IMR-90 (cell line): ENCODE measurements around the gene C6orf52. TPM values are rescaled to one million over a fixed set of nuclear protein-coding genes. Genes with fewer than 3 reads are reported as not detected.
A peak's percentile ranks its signal among the peaks of the same experiment; 100 is the strongest.

ENCODE experiments used
- ATAC-seq: fragments of 200-7000 bp; cut with Tn5 transposase; 2 replicates; pipeline ENCODE4 v1.9.1; 2020; ENCODE audit warnings: low read depth, mild to moderate bottlenecking, moderate library complexity
- BruUV-seq: library from RNA; stranded (reverse); fragments of 400-500 nt; replicated peaks from 2 replicates; lab custom pipeline; 2021; lab: Mats Ljungman, UMichigan
- CTCF ChIA-PET: fragments of 300-600 bp; formaldehyde crosslinking; extraction: SDS; loops from one replicate; lab custom pipeline; 2021; ENCODE audit warnings: antibody characterized with exemption; lab: Yijun Ruan, JAX
- POLR2A ChIA-PET: fragments of 300-600 bp; sonication (Branson Sonifier 250); formaldehyde crosslinking; loops from one replicate; lab custom pipeline; 2022; ENCODE audit warnings: antibody characterized with exemption; ENCODE audit not compliant: unreplicated experiment; lab: Charles Lee
- DNase-seq: peaks from one replicate; pipeline ENCODE4 v3.0.0; 2013
- H2AFZ ChIP-seq: replicated peaks from 2 replicates; pipeline ENCODE3; 2013; ENCODE audit warnings: low read length, mild to moderate bottlenecking; ENCODE audit not compliant: poor library complexity
- H2AK5ac ChIP-seq: 2 replicates; pipeline ENCODE4 v1.6.1; 2013; ENCODE audit warnings: low read depth, low read length, inconsistent platforms
- H2AK9ac ChIP-seq: replicated peaks from 2 replicates; pipeline ENCODE3; 2013; ENCODE audit warnings: mild to moderate bottlenecking, low read depth, low read length, moderate library complexity; ENCODE audit not compliant: poor library complexity
- H2BK120ac ChIP-seq: 2 replicates; pipeline ENCODE4 v1.6.1; 2013; ENCODE audit warnings: low read depth, low read length, inconsistent platforms
- H2BK15ac ChIP-seq: 3 replicates; pipeline ENCODE4 v1.6.1; 2013; ENCODE audit warnings: low read depth, low read length, inconsistent platforms
- H2BK20ac ChIP-seq: 2 replicates; pipeline ENCODE4 v1.6.1; 2013; ENCODE audit warnings: low read depth, mild to moderate bottlenecking, inconsistent platforms, low read length, moderate library complexity
- H2BK5ac ChIP-seq: 2 replicates; pipeline ENCODE4 v1.6.1; 2013; ENCODE audit warnings: mild to moderate bottlenecking, low read depth, low read length, inconsistent platforms; ENCODE audit not compliant: poor library complexity, severe bottlenecking
- H3K14ac ChIP-seq: replicated peaks from 2 replicates; pipeline ENCODE4 v1.6.1; 2013; ENCODE audit warnings: low read depth, low read length, inconsistent platforms
- H3K18ac ChIP-seq: 2 replicates; pipeline ENCODE4 v1.6.1; 2013; ENCODE audit warnings: low read depth, low read length, control low read depth
- H3K23ac ChIP-seq: 2 replicates; pipeline ENCODE4 v1.6.1; 2013; ENCODE audit warnings: low read depth, low read length, inconsistent platforms
- H3K27ac ChIP-seq: 2 replicates; pipeline ENCODE4 v1.5.1; 2013; ENCODE audit warnings: mild to moderate bottlenecking, control low read depth, low read length; ENCODE audit not compliant: insufficient read depth
- H3K27me3 ChIP-seq: 2 replicates; pipeline ENCODE4 v1.6.1; 2013; ENCODE audit warnings: low read length; ENCODE audit not compliant: control insufficient read depth, insufficient read depth
- H3K36me3 ChIP-seq: 2 replicates; pipeline ENCODE4 v1.6.1; 2013; ENCODE audit warnings: low read length, mixed read lengths; ENCODE audit not compliant: control insufficient read depth, insufficient read depth
- H3K4ac ChIP-seq: 2 replicates; pipeline ENCODE4 v1.6.1; 2013; ENCODE audit warnings: low read depth, low read length, inconsistent platforms
- H3K4me1 ChIP-seq: 2 replicates; pipeline ENCODE4 v1.6.1; 2013; ENCODE audit warnings: low read length, mixed read lengths; ENCODE audit not compliant: control insufficient read depth, insufficient read depth
- H3K4me2 ChIP-seq: 2 replicates; pipeline ENCODE4 v1.6.1; 2013; ENCODE audit warnings: low read depth, mild to moderate bottlenecking, control low read depth, low read length, moderate library complexity
- H3K4me3 ChIP-seq: 2 replicates; pipeline ENCODE4 v1.5.1; 2013; ENCODE audit warnings: low read depth, mild to moderate bottlenecking, control low read depth, low read length, moderate library complexity; ENCODE audit not compliant: insufficient read depth
- H3K56ac ChIP-seq: 2 replicates; pipeline ENCODE4 v1.6.1; 2013; ENCODE audit warnings: low read length, inconsistent platforms; ENCODE audit not compliant: insufficient read depth; ENCODE audit errors: extremely low read depth
- H3K79me1 ChIP-seq, 2 experiments: 2 replicates each; pipeline ENCODE4 v1.6.1; 2013; ENCODE audit warnings: low read length in 2 of 2, inconsistent platforms in 1 of 2, low read depth in 1 of 2
- H3K9ac ChIP-seq: 2 replicates; pipeline ENCODE4 v1.6.1; 2013; ENCODE audit warnings: low read depth, low read length, control low read depth
- H3K9me1 ChIP-seq: 2 replicates; pipeline ENCODE4 v1.6.1; 2013; ENCODE audit warnings: low read length, inconsistent platforms; ENCODE audit not compliant: insufficient read depth
- H3K9me3 ChIP-seq: 2 replicates; pipeline ENCODE4 v1.6.1; 2013; ENCODE audit warnings: low read length; ENCODE audit not compliant: control insufficient read depth, insufficient read depth
- H4K20me1 ChIP-seq: 2 replicates; pipeline ENCODE4 v1.6.1; 2013; ENCODE audit warnings: low read length, inconsistent platforms; ENCODE audit not compliant: insufficient read depth
- H4K5ac ChIP-seq: 2 replicates; pipeline ENCODE4 v1.6.1; 2013; ENCODE audit warnings: mild to moderate bottlenecking, low read depth, low read length, control low read depth
- H4K8ac ChIP-seq, 2 experiments: 2 replicates each; pipeline ENCODE4 v1.6.1; 2013; ENCODE audit warnings: low read depth in 2 of 2, low read length in 2 of 2, control low read depth in 1 of 2, inconsistent platforms in 1 of 2
- H4K91ac ChIP-seq: 2 replicates; pipeline ENCODE4 v1.6.1; 2013; ENCODE audit warnings: low read depth, low read length, inconsistent platforms; ENCODE audit not compliant: insufficient read depth
- CEBPB ChIP-seq: IDR thresholded peaks from 2 replicates; pipeline ENCODE4 v1.6.1; 2012; ENCODE audit warnings: low read depth, low read length, improper control_type of control experiment
- MAZ ChIP-seq: IDR thresholded peaks from 2 replicates; pipeline ENCODE4 v1.6.1; 2012; ENCODE audit warnings: low read depth, mild to moderate bottlenecking, low read length, improper control_type of control experiment, moderate library complexity, borderline replicate concordance
- RCOR1 ChIP-seq: IDR thresholded peaks from 2 replicates; pipeline ENCODE4 v1.6.1; 2012; ENCODE audit warnings: mild to moderate bottlenecking, low read length, improper control_type of control experiment; ENCODE audit not compliant: insufficient replicate concordance
- WGBS, 2 experiments: methylation state at CpG; one replicate each; pipeline versions ENCODE4 v1.1.5 to v1.1.7; 2013; ENCODE audit warnings: missing lambda C conversion rate in 2 of 2; ENCODE audit not compliant: insufficient read length in 1 of 2; ENCODE audit errors: extremely low coverage in 2 of 2; 5-methylcytosine and 5-hydroxymethylcytosine counted together
- dilution Hi-C: fragments of 300-500 bp; cut with HindIII; formaldehyde crosslinking; loops from one replicate; pipeline ENCODE4 v1.14.3; 2018; ENCODE audit warnings: low sequenced_read_pairs; ENCODE audit not compliant: unreplicated experiment
- in situ Hi-C: fragments of 300-500 bp; cut with MboI; formaldehyde crosslinking; loops from 3 replicates; pipeline ENCODE4 v1.14.3; 2019; ENCODE audit warnings: low sequenced_read_pairs, inconsistent platforms, mixed read lengths
- intact Hi-C: fragments of 100-400 bp; cut with micrococcal nuclease; formaldehyde crosslinking; loops from 2 replicates; pipeline ENCODE4 v1.10.0; 2022
- polyA plus RNA-seq, 3 experiments: library from polyadenylated mRNA; depleted of rRNA; stranded (reverse); fragments of >200 nt; gene quantifications; 2 replicates each; pipeline ENCODE4 v1.2.3, GENCODE V29; 2012; ENCODE audit warnings: low replicate concordance in 1 of 3
- total RNA-seq: library from RNA; depleted of rRNA; stranded (reverse); fragments of >200 nt; gene quantifications from 2 replicates; pipeline ENCODE4 v1.2.3, GENCODE V29; 2012

The C6orf52 gene
- total and polyA plus RNA-seq, 2 of the 4 experiments (the other 2 are of a cell fraction) = 0.31 TPM; not detected in 1

DNA sequence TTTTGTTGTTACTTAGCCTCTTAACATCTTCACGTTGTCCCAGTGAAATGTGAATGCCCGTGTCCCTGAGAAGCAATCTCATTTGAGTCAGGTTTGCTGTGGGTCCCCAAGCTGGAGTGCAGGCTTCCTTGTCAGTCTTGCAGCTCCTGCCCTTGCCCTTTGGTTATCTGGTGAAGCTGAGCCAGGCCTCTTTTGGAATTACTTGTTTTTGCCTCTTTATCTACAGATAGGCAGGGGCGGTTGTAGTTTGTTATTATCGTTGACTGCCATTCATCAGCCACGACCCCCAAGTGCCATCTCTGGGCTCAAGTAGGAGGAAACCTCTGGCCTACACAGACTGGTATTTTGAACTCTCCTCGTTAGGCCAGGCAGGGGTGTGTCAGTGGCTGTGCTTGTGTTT is 30.6 kb upstream of the C6orf52 start:
- Histone ChIP-seq H3K9ac (no peak overlapping the region), H3K4me1 (peaks cover 6% of the 10 kb centered on the region), H4K20me1 (peaks cover 7% of the 10 kb centered on the region; the same call in 1 of the 2 replicates), H3K27ac (no peak overlapping the region), H2BK5ac (no peak overlapping the region), H3K9me3 (no peaks in the 10 kb centered on the region), H4K5ac (no peak overlapping the region), H3K36me3 (peaks cover 32% of the 10 kb centered on the region), H4K8ac (no peak overlapping the region), H2AK5ac (no peak overlapping the region), H3K23ac (0 out of 2 replicates have a peak overlapping the region, but pooled peaks have one; percentile 99), H4K91ac (no peak overlapping the region; the same call in 1 of the 2 replicates), H3K56ac (no peak overlapping the region), H2BK15ac (no peak overlapping the region), H2BK20ac (no peak overlapping the region), H2AK9ac (no peak overlapping the region), H2BK120ac (no peak overlapping the region), H3K9me1 (peaks cover 13% of the 10 kb centered on the region), H2AFZ (no peak overlapping the region), H3K4me3 (no peak overlapping the region), H3K79me1 (peaks cover 31 to 61% of the 10 kb centered on the region in 2 experiments), H3K14ac (no peak overlapping the region), H3K4ac (no peak overlapping the region), H3K27me3 (no peaks in the 10 kb centered on the region), H3K18ac (no peak overlapping the region), H3K4me2 (no peak overlapping the region)
- ChIA-PET CTCF (no interaction called here), POLR2A (no interaction called here)
- TF ChIP-seq MAZ (no peak), CEBPB (no peak), RCOR1 (no peak)
- ATAC-seq (no peak), DNase-seq (no peak)
- BruUV-seq = no TSS peak
- 88% methylated on average over 2 of the region's 6 CpGs; no CpG with 5 or more reads in 1 of the 2 experiments for WGBS, 2 experiments
- in situ Hi-C loops = loop anchor here (25.0 kb wide), 1 partner anchor 1238 kb away; no protein-coding TSS in a partner anchor
- dilution Hi-C loops = no loop called here
- intact Hi-C loops = no loop called here
